Keratinocyte (primary cell): ENCODE data around the gene PLEK. TPM values are rescaled to one million over a fixed set of nuclear protein-coding genes. Genes with fewer than 3 reads are reported as not detected.

Source experiments
- DNase-seq: peaks from one replicate; pipeline ENCODE4 v3.0.0-alpha.2; 2011; ENCODE audit warnings: low read depth, missing footprints, low spot score
- FAIRE-seq: peaks from 2 replicates; lab custom pipeline; 2011; peaks lifted over from hg19 to GRCh38; lab: Jason Lieb, UNC
- H2AFZ ChIP-seq: 2 replicates; pipeline ENCODE4 v1.6.0; 2012; ENCODE audit warnings: low read length, control low read depth, inconsistent platforms; ENCODE audit not compliant: control insufficient read depth
- H3K27ac ChIP-seq: 2 replicates; pipeline ENCODE4 v1.5.1; 2011; ENCODE audit warnings: low read length; ENCODE audit not compliant: control insufficient read depth, insufficient read depth
- H3K27me3 ChIP-seq: 3 replicates; pipeline ENCODE4 v1.6.0; 2011; ENCODE audit warnings: low read length; ENCODE audit not compliant: control insufficient read depth, insufficient read depth; ENCODE audit errors: extremely low read depth
- H3K36me3 ChIP-seq, 2 experiments: 2 replicates in 1 of 2; 3 replicates in 1 of 2; pipeline ENCODE4 v1.5.1; 2011; ENCODE audit warnings: low read length in 2 of 2, mild to moderate bottlenecking in 1 of 2; ENCODE audit not compliant: control insufficient read depth in 2 of 2, insufficient read depth in 2 of 2; ENCODE audit errors: extremely low read depth in 1 of 2
- H3K4me1 ChIP-seq: 3 replicates; pipeline ENCODE4 v1.5.1; 2011; ENCODE audit warnings: low read length; ENCODE audit not compliant: control insufficient read depth, insufficient read depth; ENCODE audit errors: extremely low read depth
- H3K4me2 ChIP-seq: 3 replicates; pipeline ENCODE4 v1.6.0; 2011; ENCODE audit warnings: low read depth, low read length; ENCODE audit not compliant: control insufficient read depth, insufficient read depth; ENCODE audit errors: extremely low read depth
- H3K4me3 ChIP-seq, 3 experiments: fragments of 200-600 bp in 1 of 3; sonication (generic) in 1 of 3; 2 replicates in 2 of 3; 3 replicates in 1 of 3; pipeline ENCODE4 v1.5.1; 2011 to 2016; ENCODE audit warnings: low read length in 3 of 3, mild to moderate bottlenecking in 3 of 3, control low read depth in 2 of 3, inconsistent platforms in 1 of 3, low read depth in 1 of 3, mixed read lengths in 1 of 3, mixed run types in 1 of 3, moderate library complexity in 1 of 3; ENCODE audit not compliant: control insufficient read depth in 2 of 3, insufficient read depth in 2 of 3; ENCODE audit errors: extremely low read depth in 1 of 3
- H3K79me2 ChIP-seq: 2 replicates; pipeline ENCODE4 v1.6.0; 2012; ENCODE audit warnings: low read length; ENCODE audit not compliant: control insufficient read depth, insufficient read depth
- H3K9ac ChIP-seq: 3 replicates; pipeline ENCODE4 v1.6.0; 2011; ENCODE audit warnings: low read length; ENCODE audit not compliant: control insufficient read depth, insufficient read depth; ENCODE audit errors: extremely low read depth
- H3K9me1 ChIP-seq: 3 replicates; pipeline ENCODE4 v1.6.0; 2011; ENCODE audit warnings: low read length; ENCODE audit not compliant: control insufficient read depth, insufficient read depth; ENCODE audit errors: extremely low read depth
- H3K9me3 ChIP-seq: 2 replicates; pipeline ENCODE4 v1.5.1; 2012; ENCODE audit warnings: low read depth, low read length; ENCODE audit not compliant: control insufficient read depth
- H4K20me1 ChIP-seq: 3 replicates; pipeline ENCODE4 v1.6.0; 2011; ENCODE audit warnings: low read length; ENCODE audit not compliant: control insufficient read depth, insufficient read depth; ENCODE audit errors: extremely low read depth
- CTCF ChIP-seq, 3 experiments: IDR thresholded peaks in 1 of 3; conservative IDR thresholded peaks in 1 of 3; optimal IDR thresholded peaks in 1 of 3; 2 replicates in 2 of 3; 3 replicates in 1 of 3; pipeline versions ENCODE3 to v1.5.1; 2011; ENCODE audit warnings: low read length in 3 of 3, mild to moderate bottlenecking in 3 of 3, moderate library complexity in 2 of 3, control low read depth in 1 of 3, inconsistent platforms in 1 of 3; ENCODE audit not compliant: insufficient read depth in 2 of 3; ENCODE audit errors: extremely low read depth in 1 of 3
- EZH2 ChIP-seq: IDR thresholded peaks from one replicate; pipeline ENCODE4 v1.6.1; 2012; ENCODE audit warnings: inconsistent platforms, mild to moderate bottlenecking, low read length, moderate library complexity
- dilution Hi-C: fragments of 300-500 bp; cut with MboI; formaldehyde crosslinking; loops from one replicate; pipeline ENCODE4 v1.7.0; 2020; ENCODE audit warnings: low sequenced_read_pairs; ENCODE audit not compliant: extremely low pct_ligation_motif_present
- polyA plus RNA-seq, 5 experiments: library from polyadenylated mRNA; depleted of rRNA in 3 of 5; stranded (reverse) in 3 of 5; stranded (forward) in 1 of 5; unstranded in 1 of 5; fragments of >200 nt; gene quantifications; 1 replicate in 1 of 5; 2 replicates in 3 of 5; 3 replicates in 1 of 5; pipeline versions ENCODE4 v1.2.1 to v1.2.3, GENCODE V29; 2011 to 2012; ENCODE audit warnings: missing spikeins in 2 of 5, low read depth in 1 of 5, low replicate concordance in 1 of 5

The PLEK gene
- polyA plus RNA-seq, 1 donor (not counting 4 experiments of a cell fraction or from before 2014, with no cell fraction given): 0.04 TPM

- DNase-seq (no peak), FAIRE-seq (no peak)
- H3K36me3 ChIP-seq: no peaks in the 10 kb centered on the region
- no peak overlapping the region for H2AFZ ChIP-seq
- dilution Hi-C loops: no loop called here
- no peaks in the 10 kb centered on the region for H3K79me2 ChIP-seq
- H3K9me3 ChIP-seq: no peaks in the 10 kb centered on the region
- H3K4me2 ChIP-seq: no peak overlapping the region
- H3K27me3 ChIP-seq: no peaks in the 10 kb centered on the region
- no peak overlapping the region for H3K27ac ChIP-seq
- H4K20me1 ChIP-seq: no peaks in the 10 kb centered on the region
- TF ChIP-seq CTCF (optimal IDR thresholded peaks at IDR 0.05 in 1 of 3, IDR thresholded peaks at IDR 0.05 in 1 of 3, conservative IDR thresholded peaks at IDR 0.05 in 1 of 3; ENCODE audit: extremely low read depth in 1 of 3, insufficient read depth in 2 of 3, low read length in 3 of 3) (no peak), EZH2 (no peak)
- H3K9ac ChIP-seq: no peak overlapping the region
- no peak overlapping the region for H3K4me3 ChIP-seq
- H3K9me1 ChIP-seq: no peaks in the 10 kb centered on the region
- H3K4me1 ChIP-seq: no peaks in the 10 kb centered on the region
Measured at GRCh38 chr2:68387408-68388350, 22.6 kb downstream of the PLEK start.

- H3K4me3 ChIP-seq: no peak overlapping the region
- H3K9me3 ChIP-seq: no peaks in the 10 kb centered on the region
- DNase-seq: no peak
- H3K4me1 ChIP-seq: no peaks in the 10 kb centered on the region
- FAIRE-seq: no peak
- H3K36me3 ChIP-seq: no peaks in the 10 kb centered on the region
- H3K4me2 ChIP-seq: no peak overlapping the region
- no peaks in the 10 kb centered on the region for H3K9me1 ChIP-seq
- H3K27me3 ChIP-seq: no peaks in the 10 kb centered on the region
- no peak overlapping the region for H2AFZ ChIP-seq
- H4K20me1 ChIP-seq: no peaks in the 10 kb centered on the region
- dilution Hi-C loops: no loop called here
- H3K79me2 ChIP-seq: no peaks in the 10 kb centered on the region
- no peak overlapping the region for H3K9ac ChIP-seq
- TF ChIP-seq CTCF (optimal IDR thresholded peaks at IDR 0.05 in 1 of 3, IDR thresholded peaks at IDR 0.05 in 1 of 3, conservative IDR thresholded peaks at IDR 0.05 in 1 of 3; ENCODE audit: extremely low read depth in 1 of 3, insufficient read depth in 2 of 3, low read length in 3 of 3) (no peak), EZH2 (no peak)
- H3K27ac ChIP-seq: no peak overlapping the region
Measured at GRCh38 chr2:68388358-68388757, 23.3 kb downstream of the PLEK start.
